NCI-H460 (cell line): ENCODE measurements around the gene PFKFB3. TPM values are rescaled to one million over a fixed set of nuclear protein-coding genes. Genes with fewer than 3 reads are reported as not detected.
"Not testable (repeated sequence)": the region's sequence is repeated elsewhere in the genome, so short reads cannot be mapped to it uniquely, and the experiment has no call there.

ENCODE experiments used
- DNase-seq: peaks from one replicate; pipeline ENCODE4 v3.0.0-alpha.2; 2016; ENCODE audit warnings: low read depth; ENCODE audit errors: extremely low read depth
- total RNA-seq: library from RNA; depleted of rRNA; stranded (reverse); fragments of >200 nt; shearing (Covaris generic); gene quantifications from 2 replicates; pipeline ENCODE4 v1.2.3, GENCODE V29; 2014

Gene PFKFB3
- total RNA-seq, 1 experiment from 2014 or later = 15.1 TPM

- DNase-seq = no peak
Observed at GRCh38 chr10:6200734-6201515, 1.8 kb upstream of the PFKFB3 start.

DNA sequence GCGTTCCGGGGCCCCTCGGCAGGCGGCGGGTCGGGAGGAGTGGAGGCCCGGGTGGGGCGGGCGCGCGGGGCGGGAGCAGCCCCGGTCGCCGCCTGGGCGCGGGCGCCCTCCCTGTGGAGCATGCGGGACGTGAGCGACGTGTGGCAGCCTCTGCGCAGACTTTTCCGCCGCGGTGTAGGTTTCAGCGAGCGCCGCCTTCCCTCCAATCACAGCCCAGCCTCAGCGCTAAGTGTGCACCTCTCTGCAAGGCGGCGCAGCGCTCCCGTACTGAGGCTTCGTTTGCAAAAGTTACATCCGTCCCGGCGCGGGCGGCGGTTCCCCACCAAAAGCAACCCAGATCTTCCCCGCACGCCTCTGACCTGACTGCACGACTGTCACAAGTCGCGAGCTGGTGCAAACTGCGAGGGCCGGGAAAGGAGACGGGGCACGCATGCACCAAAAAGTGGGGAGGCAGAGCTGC lies 1.2 kb upstream of the PFKFB3 start:
- no peak for DNase-seq

GRCh38 chr10:6202098-6202683 lies 541 bp upstream of the PFKFB3 start:
- no peak for DNase-seq

- DNase-seq = peak; percentile 29
Observed at GRCh38 chr10:6203331-6204062, 765 bp downstream of the PFKFB3 start.

DNA sequence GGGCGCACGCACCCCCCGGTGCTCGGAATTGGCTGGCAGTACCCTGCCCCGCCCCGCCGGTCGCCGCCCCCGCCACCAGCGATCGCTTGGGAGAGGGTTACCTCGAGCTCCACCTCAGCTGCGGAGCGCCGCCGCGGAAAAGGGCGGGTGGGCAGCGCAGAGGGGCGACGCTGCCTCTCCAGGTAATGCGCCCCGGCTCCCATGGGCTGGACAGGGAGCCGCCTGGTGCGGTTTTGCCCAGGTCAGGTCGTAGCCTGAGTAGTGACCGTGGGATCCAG lies 1.3 kb downstream of the PFKFB3 start:
- DNase-seq = no peak

GRCh38 chr10:6204341-6205191 lies 1.8 kb downstream of the PFKFB3 start:
- no peak for DNase-seq

- DNase-seq = not testable (repeated sequence)
Observed at GRCh38 chr10:6206486-6206885, 3.8 kb downstream of the PFKFB3 start.

- no peak for DNase-seq
Observed at GRCh38 chr10:6207658-6208057, 4.9 kb downstream of the PFKFB3 start.

DNA sequence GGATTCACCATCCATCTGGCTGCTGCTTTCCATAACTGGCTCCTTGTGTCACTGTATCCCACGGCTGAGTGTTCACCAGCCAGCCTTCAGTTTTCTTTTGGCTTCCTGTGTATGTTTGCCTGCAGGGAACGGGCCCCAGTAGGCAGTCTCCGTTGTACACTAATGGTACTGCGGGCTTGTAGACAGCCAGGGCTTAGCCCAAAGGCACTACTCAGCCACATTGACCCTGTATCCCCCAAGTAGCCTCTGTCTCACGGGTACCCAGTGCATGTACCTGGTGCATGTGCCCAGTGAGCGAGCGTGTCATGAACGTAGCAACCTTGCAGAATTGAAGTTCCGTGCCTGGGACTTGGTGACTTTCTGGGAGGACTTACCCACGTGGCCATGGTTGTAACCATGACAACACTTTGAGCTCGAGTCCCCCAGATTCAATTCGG lies 6.1 kb downstream of the PFKFB3 start:
- DNase-seq = no peak

- no peak for DNase-seq
Observed at GRCh38 chr10:6211341-6211670, 8.6 kb downstream of the PFKFB3 start.

DNA sequence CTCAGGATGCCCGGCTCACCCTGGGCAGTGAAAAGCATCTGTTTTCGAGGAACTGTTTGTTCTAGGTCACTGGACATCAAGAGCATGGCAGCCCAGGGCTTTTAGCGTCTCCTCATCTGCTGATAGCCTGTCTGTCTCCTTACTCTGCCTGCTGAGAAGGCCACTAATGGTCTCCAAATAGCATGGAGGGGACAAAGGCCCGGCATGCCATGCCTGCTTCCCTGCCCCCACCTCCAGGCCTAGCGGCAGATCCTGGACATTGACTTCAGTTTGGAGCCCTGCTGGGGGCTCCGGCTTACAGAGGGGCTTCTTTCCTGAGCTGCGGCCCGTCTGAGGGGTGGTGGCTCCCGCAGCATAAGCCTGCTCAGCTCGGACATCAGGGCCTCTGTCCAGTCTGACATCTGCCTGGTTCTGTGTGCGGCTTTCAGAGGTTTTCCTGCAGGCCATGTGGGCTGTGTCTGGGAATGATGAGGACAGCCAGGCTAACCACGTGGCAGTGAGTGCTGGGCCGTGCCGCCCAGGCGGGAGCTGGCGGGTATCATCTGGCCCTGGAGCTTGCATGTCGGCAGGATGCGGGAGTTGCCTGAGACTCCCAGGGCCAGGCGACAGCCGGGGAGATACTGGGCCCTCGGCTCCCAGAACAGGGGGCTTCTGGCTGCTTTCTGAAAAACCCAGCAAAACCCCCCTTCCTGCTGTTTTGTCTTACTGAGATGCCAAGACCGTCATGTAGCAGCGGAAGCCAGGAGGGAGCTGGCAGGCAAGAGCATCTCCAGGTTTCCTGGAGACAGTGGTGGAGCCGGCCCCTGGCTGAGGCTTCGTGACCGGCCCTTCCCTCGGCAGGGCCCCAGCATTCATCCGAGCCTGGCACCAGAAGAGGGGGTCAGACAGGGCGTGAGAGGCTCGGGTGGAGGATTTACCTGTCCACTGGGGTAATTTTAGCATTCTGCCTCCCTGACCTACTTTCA lies 9.2 kb downstream of the PFKFB3 start:
- no peak for DNase-seq

- no peak for DNase-seq
Observed at GRCh38 chr10:6212806-6213205, 10.1 kb downstream of the PFKFB3 start.

- DNase-seq = no peak
Observed at GRCh38 chr10:6213257-6213905, 10.6 kb downstream of the PFKFB3 start.

DNA sequence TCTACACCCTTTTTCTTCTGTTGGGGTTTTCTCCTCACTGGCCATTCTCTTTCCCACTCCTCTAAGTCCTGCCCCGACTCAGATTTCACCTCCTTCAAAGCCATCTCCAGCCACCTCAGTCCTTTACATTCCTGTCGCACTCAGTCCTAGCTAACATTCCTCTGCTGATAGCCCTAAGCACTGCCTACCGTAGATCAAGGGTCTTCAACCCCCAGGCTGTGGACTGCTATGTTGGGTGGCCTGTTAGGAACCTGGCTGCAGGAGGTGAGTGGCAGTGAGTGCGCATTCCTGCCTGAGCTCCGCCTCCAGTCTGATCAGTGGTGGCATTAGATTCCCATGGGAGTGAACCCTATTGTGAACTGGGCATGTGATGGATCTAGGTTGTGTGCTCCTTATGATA lies 11.2 kb downstream of the PFKFB3 start:
- no peak for DNase-seq

DNA sequence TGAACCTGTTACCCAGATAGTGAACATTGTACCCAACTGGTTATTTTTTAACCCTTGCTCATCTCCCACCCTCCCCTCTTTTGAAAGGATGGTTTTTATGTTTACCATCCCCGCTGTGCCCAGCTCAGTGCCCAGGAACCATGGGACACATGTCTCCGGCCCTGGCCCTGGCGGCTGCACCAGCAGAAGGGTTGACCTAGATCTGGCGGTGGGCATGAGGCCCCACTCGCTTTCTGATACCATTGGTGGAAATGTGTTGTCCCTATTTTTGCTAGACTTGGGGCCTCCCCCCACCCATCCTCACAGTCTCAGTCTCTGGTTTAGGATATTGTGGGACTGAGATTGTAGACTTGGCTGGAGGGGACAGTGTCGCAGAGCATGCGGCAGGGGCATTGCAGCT lies 11.9 kb downstream of the PFKFB3 start:
- DNase-seq = no peak

DNA sequence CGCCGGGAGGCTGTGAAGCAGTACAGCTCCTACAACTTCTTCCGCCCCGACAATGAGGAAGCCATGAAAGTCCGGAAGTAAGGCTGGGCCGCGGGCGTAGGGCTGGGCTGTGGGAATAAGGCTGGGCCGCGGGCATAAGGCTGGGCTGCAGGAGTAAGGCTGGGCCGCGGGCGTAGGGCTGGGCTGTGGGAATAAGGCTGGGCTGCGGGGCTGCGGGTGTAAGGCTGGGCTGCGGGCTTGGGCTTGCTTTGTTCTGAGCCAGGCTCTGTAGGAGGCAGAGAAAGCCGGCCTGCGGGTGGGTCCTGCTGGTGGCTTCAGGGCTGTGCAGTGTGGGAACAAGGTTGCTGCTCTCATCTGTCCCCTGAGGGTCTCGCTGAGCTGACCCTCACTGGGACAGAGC lies 12.5 kb downstream of the PFKFB3 start:
- DNase-seq = no peak

DNA sequence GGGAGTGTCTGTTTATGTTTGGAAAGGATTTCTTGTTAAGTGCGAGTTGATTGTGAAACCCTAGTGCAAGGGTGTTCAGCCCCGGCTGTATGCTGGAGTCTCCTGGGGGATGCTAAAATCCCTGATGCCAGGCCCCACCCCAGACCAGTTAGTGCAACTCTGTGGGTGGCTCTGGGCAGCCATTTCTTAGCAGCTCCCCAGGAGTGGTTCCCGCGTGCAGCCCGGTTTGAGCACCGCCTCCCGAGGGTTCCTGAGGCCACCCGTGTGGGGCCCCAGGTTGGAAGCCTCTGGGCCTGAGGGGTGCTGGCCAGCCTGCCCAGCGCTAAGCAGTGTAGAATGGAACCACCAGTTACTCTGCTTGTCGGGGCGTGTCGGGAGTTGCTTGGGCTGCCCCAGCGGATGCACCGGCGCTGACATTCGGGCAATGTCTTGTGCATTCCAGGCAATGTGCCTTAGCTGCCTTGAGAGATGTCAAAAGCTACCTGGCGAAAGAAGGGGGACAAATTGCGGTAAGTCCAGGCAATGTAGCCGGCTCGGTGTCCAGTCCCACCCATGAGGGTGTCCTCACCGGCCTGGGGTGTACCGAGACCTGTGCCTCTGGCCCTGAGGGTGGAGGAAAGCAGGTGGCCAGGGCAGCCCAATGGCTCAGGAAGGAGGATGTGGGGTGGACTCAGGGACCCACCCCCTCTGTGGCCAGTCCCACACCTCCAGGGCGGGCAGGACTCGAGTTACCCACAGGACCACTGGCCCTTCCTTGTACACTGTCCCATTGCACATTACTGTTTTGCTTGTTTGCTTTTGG lies 13.2 kb downstream of the PFKFB3 start:
- no peak for DNase-seq

DNA sequence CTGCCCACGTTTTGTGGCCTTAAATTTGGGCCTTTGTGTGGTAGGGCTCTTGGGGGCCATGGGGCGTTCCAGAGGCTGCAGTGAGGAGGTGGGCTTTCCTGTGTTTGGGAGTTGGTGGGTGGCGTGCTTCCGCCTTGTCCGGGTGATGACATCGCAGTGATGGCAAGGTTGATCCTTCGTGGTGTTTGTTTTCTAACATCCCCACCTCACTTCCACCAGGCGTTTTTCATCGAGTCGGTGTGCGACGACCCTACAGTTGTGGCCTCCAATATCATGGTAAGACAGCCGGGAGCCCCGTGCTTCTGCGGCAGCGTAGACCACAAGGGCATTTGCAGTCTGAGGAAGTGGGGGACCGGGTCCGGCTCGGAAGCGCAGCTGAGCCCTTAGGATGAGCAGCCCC lies 14.2 kb downstream of the PFKFB3 start:
- no peak for DNase-seq

DNA sequence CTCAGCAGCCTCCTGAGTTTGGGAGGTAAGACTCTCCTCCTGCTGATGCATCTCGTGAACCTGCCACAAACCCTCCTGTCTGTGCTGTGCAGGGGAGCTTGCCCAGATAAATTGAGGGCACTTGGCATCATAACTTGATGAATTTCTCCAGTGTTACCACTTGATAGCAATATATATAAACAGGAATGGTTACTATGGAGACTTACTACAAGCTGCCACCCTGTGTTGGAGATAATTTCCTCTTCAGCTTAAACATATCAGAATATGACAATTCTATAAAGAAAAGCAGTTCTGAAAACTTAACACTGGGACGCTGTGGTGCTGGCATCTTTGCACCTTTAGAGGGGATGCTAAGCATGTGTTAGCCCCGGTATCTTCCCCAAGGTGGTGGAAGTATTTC lies 14.9 kb downstream of the PFKFB3 start:
- DNase-seq = no peak
